GM21717 (cell line): ENCODE measurements around the gene CIAO3.

Source experiments
- ATAC-seq: cut with Tn5 transposase; IDR thresholded peaks from one replicate; pipeline ENCODE4 v1.9.1; 2021; ENCODE audit warnings: mild to moderate bottlenecking, moderate library complexity; ENCODE audit not compliant: unreplicated experiment

Gene CIAO3

GRCh38 chr16:736936-737481 is 3.8 kb downstream of the CIAO3 start:
- ATAC-seq = no peak

GRCh38 chr16:735982-736453 is 4.8 kb downstream of the CIAO3 start:
- no peak for ATAC-seq

- no peak for ATAC-seq
Observed at GRCh38 chr16:734981-735881, 5.6 kb downstream of the CIAO3 start.

- ATAC-seq = no peak
Observed at GRCh38 chr16:734208-734980, 6.4 kb downstream of the CIAO3 start.

- ATAC-seq = no peak
Observed at GRCh38 chr16:733382-734207, 7.2 kb downstream of the CIAO3 start.

GRCh38 chr16:732936-733335 is 7.9 kb downstream of the CIAO3 start:
- no peak for ATAC-seq

GRCh38 chr16:732332-732731 is 8.5 kb downstream of the CIAO3 start:
- ATAC-seq = no peak

- ATAC-seq = no peak
Observed at GRCh38 chr16:730666-731509, 9.9 kb downstream of the CIAO3 start.

GRCh38 chr16:729768-730665 is 10.8 kb downstream of the CIAO3 start:
- ATAC-seq = no peak

GRCh38 chr16:728890-729744 is 11.7 kb downstream of the CIAO3 start:
- ATAC-seq = no peak

GRCh38 chr16:728131-728889 is 12.5 kb downstream of the CIAO3 start:
- no peak for ATAC-seq

GRCh38 chr16:727291-727977 is 13.4 kb downstream of the CIAO3 start:
- ATAC-seq = no peak

- no peak for ATAC-seq
Observed at GRCh38 chr16:726438-727290, 14.1 kb downstream of the CIAO3 start, which contains the start of the genes CCDC78 and HAGHL. Gene CCDC78, minus strand, starts transcription at chr16:726443. Its CDS starts 76 bp downstream, at chr16:726367. Gene HAGHL, plus strand, starts transcription at chr16:727106. Its CDS starts 404 bp downstream, at chr16:727510.

- no peak for ATAC-seq
Observed at GRCh38 chr16:726188-726437, 14.7 kb downstream of the CIAO3 start.

GRCh38 chr16:725463-726187 is 15.2 kb downstream of the CIAO3 start:
- no peak for ATAC-seq
